Measurements from ENCODE around the gene GON7.

GON7 gene

DNA sequence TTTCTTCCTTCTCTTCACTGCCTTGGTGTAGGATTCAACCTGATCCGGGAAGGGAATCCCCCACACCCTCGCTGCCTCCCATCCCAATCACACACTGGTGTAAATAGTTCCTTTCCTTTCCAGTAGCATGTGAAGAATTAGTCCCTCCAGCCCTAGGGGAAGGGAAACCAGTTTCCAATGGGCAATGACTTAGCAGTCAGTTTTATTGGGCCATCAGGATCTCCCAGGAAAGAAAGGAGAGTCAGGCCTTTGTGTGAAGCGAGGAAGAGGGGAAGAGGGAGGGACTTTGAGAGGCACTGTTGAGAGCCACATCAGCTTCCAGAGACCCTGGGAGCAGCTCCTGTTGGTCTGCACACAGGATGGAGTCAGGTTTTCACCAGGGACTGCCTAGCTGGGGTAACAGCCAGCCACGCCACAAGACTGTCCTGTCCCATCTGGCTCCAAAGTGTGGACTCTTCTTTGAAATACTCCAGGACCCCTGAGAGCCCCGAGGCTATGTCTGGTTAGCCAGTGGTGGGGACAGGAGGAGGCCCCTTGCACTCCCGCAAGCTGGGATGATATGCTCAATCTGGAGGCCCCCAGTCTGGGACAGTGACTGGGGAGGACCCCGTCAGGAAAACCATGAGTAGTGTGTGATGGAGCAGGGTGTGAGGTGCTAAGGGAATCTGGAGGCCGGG, 50.0 kb downstream of the GON7 start:
- TF ChIP-seq CTCF (IDR thresholded peaks at IDR 0.05; ENCODE audit: poor library complexity, severe bottlenecking): no peak
- DNase-seq (ENCODE audit: low spot score) (no peak), ATAC-seq (ENCODE audit: low read depth) (no peak)
- H3K27me3 ChIP-seq (ENCODE audit: insufficient read depth, poor library complexity, severe bottlenecking): no peaks in the 10 kb centered on the region
- H3K36me3 ChIP-seq (ENCODE audit: low read depth): no peaks in the 10 kb centered on the region
- H3K4me3 ChIP-seq (ENCODE audit: severe bottlenecking): no peak overlapping the region
- H3K27ac ChIP-seq (ENCODE audit: poor library complexity, severe bottlenecking): no peak overlapping the region
- peaks cover 4% of the 10 kb centered on the region for H3K4me1 ChIP-seq (ENCODE audit: insufficient read depth, poor library complexity, severe bottlenecking)
- no peaks in the 10 kb centered on the region for H3K9me3 ChIP-seq (ENCODE audit: severe bottlenecking)

DNA sequence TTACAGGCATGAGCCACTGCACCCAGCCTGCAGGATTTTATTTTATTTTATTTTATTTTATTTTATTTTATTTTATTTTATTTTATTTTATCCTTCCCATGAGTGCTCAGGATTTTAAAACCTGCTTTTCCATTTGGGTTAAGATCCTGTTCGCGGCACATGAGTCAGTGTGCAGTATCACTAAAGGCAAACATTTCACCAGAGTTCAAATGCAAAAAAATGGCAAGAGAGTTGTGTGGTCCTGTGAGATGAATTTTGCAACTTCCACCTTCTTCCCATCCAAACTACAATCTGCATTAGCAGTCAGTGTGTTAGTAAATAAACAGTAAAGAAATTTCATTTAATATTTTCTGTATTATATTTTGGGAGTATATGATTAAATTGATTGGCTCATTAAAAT, 51.2 kb downstream of the GON7 start:
- TF ChIP-seq CTCF (IDR thresholded peaks at IDR 0.05; ENCODE audit: poor library complexity, severe bottlenecking): no peak
- no peaks in the 10 kb centered on the region for H3K27me3 ChIP-seq (ENCODE audit: insufficient read depth, poor library complexity, severe bottlenecking)
- no peaks in the 10 kb centered on the region for H3K9me3 ChIP-seq (ENCODE audit: severe bottlenecking)
- DNase-seq (ENCODE audit: low spot score): no peak
- no peak overlapping the region for H3K27ac ChIP-seq (ENCODE audit: poor library complexity, severe bottlenecking)
- no peaks in the 10 kb centered on the region for H3K36me3 ChIP-seq (ENCODE audit: low read depth)
- H3K4me3 ChIP-seq (ENCODE audit: severe bottlenecking): no peak overlapping the region
- peaks cover 12% of the 10 kb centered on the region for H3K4me1 ChIP-seq (ENCODE audit: insufficient read depth, poor library complexity, severe bottlenecking)
- no peak for ATAC-seq (ENCODE audit: low read depth)

DNA sequence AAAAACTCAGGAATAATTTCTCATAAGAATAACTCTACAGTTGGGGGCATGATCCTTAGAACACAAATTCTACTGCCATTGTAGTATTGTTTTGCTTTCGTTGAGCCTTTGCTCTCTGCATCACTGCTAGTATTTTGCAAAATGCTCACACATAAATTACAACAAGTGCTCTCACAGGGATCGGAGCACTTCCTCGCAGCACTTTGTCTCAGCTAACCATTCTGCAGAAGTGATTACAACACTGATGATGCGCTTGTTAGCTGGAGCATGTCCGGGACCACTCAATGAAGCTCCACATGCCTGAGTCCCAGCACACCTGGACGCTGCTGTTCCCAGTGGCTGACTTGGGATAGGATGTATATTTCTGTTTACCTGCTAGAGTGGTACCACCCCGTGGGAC, 53.7 kb downstream of the GON7 start:
- Histone ChIP-seq H3K4me1 (ENCODE audit: insufficient read depth, poor library complexity, severe bottlenecking) (peaks cover 19% of the 10 kb centered on the region), H3K36me3 (ENCODE audit: low read depth) (no peaks in the 10 kb centered on the region), H3K27ac (ENCODE audit: poor library complexity, severe bottlenecking) (peak overlapping the region; percentile 80), H3K9me3 (ENCODE audit: severe bottlenecking) (no peaks in the 10 kb centered on the region), H3K27me3 (ENCODE audit: insufficient read depth, poor library complexity, severe bottlenecking) (no peaks in the 10 kb centered on the region), H3K4me3 (ENCODE audit: severe bottlenecking) (no peak overlapping the region)
- ATAC-seq (ENCODE audit: low read depth) (no peak), DNase-seq (ENCODE audit: low spot score) (no peak)
- no peak for TF ChIP-seq CTCF (IDR thresholded peaks at IDR 0.05; ENCODE audit: poor library complexity, severe bottlenecking)
